Activated CD8-positive, alpha-beta T cell treated with anti-CD3 and anti-CD28 coated beads for 36 hours (primary cell): ENCODE results near the gene TNRC6B. TPM values are rescaled to one million over a fixed set of nuclear protein-coding genes. Genes with fewer than 3 reads are reported as not detected.
"Not testable (repeated sequence)": the region's sequence is repeated elsewhere in the genome, so short reads cannot be mapped to it uniquely, and the experiment has no call there.

Experiments
- ATAC-seq: fragments of 200-7000 bp; cut with Tn5 transposase; one replicate; pipeline ENCODE4 v1.10.0; 2021; ENCODE audit warnings: mild to moderate bottlenecking, moderate library complexity
- CTCF ChIA-PET: fragments of 350-600 bp; sonication (Branson Sonifier 250); formaldehyde crosslinking; loops from one replicate; lab custom pipeline; 2021; ENCODE audit warnings: antibody characterized with exemption; lab: Charles Lee
- POLR2A ChIA-PET: fragments of 350-600 bp; sonication (Branson Sonifier 250); formaldehyde crosslinking; loops from one replicate; lab custom pipeline; 2021; ENCODE audit warnings: antibody characterized with exemption; lab: Charles Lee
- DNase-seq: peaks from one replicate; pipeline ENCODE4 v3.0.0-alpha.2; 2020
- H3K27ac Mint-ChIP-seq: one replicate; pipeline ENCODE4 v1.8.0; 2021; ENCODE audit warnings: mild to moderate bottlenecking, mixed read lengths
- H3K27me3 Mint-ChIP-seq: one replicate; pipeline ENCODE4 v1.8.0; 2021; ENCODE audit warnings: mixed read lengths
- H3K36me3 Mint-ChIP-seq: one replicate; pipeline ENCODE4 v1.8.0; 2021; ENCODE audit warnings: low read depth, mixed read lengths
- H3K4me1 Mint-ChIP-seq: one replicate; pipeline ENCODE4 v1.8.0; 2021; ENCODE audit warnings: low read depth, mixed read lengths
- H3K4me3 Mint-ChIP-seq: one replicate; pipeline ENCODE4 v1.8.0; 2021; ENCODE audit warnings: mild to moderate bottlenecking, moderate library complexity, mixed read lengths
- H3K9me3 Mint-ChIP-seq: one replicate; pipeline ENCODE4 v1.8.0; 2021; ENCODE audit warnings: mixed read lengths
- intact Hi-C: fragments of 100-400 bp; cut with micrococcal nuclease; formaldehyde crosslinking; loops from one replicate; pipeline ENCODE4 v1.10.0; 2022
- total RNA-seq, 2 experiments: library from RNA; stranded (reverse); gene quantifications; one replicate each; pipeline ENCODE4 v1.2.3, GENCODE V29; 2021
- TF ChIP-seq, protein P1 (sequence below): fragments of 200-600 bp; IDR thresholded peaks from one replicate; pipeline ENCODE4 v1.8.0; 2022; ENCODE audit warnings: antibody characterized with exemption, mild to moderate bottlenecking

Gene TNRC6B
- total RNA-seq, 2 experiments from 2014 or later = 42.6 to 45.2 TPM

DNA sequence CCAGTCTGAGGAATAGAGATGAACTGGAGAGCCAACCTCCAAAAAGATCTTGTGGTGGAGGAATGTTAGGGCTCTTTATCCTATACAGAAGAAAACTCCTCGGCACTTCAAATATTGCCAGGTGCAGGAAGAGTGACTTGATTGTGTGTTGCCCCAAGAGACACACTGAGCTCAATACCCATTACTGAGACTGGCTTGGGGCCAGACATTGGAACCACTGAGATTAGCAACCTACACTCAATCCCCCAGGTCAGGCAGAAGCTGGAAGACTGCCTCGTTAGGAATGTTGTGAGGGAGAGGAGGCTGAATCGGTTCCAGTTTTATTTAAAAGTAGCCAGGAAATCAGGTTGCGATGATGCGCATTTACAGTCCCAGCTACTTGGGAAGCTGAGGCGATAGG is 190.3 kb downstream of the TNRC6B start:
- ATAC-seq (no peak), DNase-seq (no peak)
- intact Hi-C loops = no loop called here
- TF ChIP-seq, protein P1, sequence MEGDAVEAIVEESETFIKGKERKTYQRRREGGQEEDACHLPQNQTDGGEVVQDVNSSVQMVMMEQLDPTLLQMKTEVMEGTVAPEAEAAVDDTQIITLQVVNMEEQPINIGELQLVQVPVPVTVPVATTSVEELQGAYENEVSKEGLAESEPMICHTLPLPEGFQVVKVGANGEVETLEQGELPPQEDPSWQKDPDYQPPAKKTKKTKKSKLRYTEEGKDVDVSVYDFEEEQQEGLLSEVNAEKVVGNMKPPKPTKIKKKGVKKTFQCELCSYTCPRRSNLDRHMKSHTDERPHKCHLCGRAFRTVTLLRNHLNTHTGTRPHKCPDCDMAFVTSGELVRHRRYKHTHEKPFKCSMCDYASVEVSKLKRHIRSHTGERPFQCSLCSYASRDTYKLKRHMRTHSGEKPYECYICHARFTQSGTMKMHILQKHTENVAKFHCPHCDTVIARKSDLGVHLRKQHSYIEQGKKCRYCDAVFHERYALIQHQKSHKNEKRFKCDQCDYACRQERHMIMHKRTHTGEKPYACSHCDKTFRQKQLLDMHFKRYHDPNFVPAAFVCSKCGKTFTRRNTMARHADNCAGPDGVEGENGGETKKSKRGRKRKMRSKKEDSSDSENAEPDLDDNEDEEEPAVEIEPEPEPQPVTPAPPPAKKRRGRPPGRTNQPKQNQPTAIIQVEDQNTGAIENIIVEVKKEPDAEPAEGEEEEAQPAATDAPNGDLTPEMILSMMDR = no peak
- H3K4me1 Mint-ChIP-seq = peaks cover 16% of the 10 kb centered on the region
- H3K27ac Mint-ChIP-seq = no peak overlapping the region
- H3K36me3 Mint-ChIP-seq = peaks cover 53% of the 10 kb centered on the region
- ChIA-PET CTCF (interaction anchor here (0.5 to 1.2 kb wide), 3 partner anchors 20 to 127 kb away, joined by 3 to 5 read pairs (median 3); no protein-coding TSS in a partner anchor), POLR2A (interaction anchor here (0.8 to 2.5 kb wide), 4 partner anchors 12 to 97 kb away, joined by 3 to 10 read pairs (median 4); no protein-coding TSS in a partner anchor)
- H3K9me3 Mint-ChIP-seq = no peaks in the 10 kb centered on the region
- H3K27me3 Mint-ChIP-seq = no peaks in the 10 kb centered on the region
- no peak overlapping the region for H3K4me3 Mint-ChIP-seq

DNA sequence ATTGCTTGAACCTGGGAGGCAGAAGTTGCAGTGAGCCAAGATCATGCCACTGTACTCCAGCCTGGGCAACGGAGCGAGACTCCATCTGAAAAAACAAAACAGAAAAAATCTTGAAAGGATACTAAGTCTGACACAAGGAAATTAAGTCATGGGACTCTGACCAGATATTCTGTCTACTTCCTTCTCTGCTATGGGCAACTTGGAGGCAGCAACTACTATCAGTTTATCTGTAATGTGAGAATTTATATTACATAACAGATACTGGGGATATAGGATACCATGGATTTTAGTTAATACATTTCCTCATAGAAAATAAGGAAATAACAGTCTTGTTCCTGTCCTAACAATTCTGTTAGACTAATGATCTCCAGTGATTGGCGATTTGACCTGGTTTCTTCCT is 191.1 kb downstream of the TNRC6B start:
- Mint-ChIP-seq H3K27ac (peak overlapping the region; percentile 8), H3K9me3 (no peaks in the 10 kb centered on the region), H3K27me3 (no peaks in the 10 kb centered on the region), H3K36me3 (peaks cover 59% of the 10 kb centered on the region), H3K4me1 (peaks cover 20% of the 10 kb centered on the region), H3K4me3 (no peak overlapping the region)
- ChIA-PET POLR2A (interaction anchor here (0.8 to 0.9 kb wide), 2 partner anchors 9 to 96 kb away, joined by 3 read pairs; no protein-coding TSS in a partner anchor), CTCF (interaction anchor here (1.2 kb wide), 1 partner anchor 21 kb away, joined by 5 read pairs; no protein-coding TSS in a partner anchor)
- DNase-seq = no peak
- intact Hi-C loops = no loop called here
- ATAC-seq = no peak
- TF ChIP-seq, protein P1 = no peak

DNA sequence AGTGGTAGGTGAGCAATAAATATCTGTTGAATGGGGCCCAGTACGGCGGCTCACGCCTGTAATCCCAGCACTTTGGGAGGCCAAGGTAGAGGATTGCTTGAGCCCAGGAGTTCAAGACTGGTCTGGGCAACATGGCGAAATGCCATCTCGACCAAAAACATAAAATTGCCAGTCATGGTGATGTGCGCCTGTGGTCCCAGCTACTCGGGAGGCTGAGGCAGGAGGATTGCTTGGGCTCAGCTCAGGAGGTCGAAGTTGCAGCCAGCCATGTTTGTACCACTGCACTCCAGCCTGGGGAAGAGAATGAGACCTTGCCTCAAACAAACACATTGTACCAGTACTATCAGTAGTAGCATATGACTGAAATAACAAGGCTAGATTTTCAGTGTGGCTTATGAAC is 196.8 kb downstream of the TNRC6B start:
- intact Hi-C loops = no loop called here
- Mint-ChIP-seq H3K27me3 (no peaks in the 10 kb centered on the region), H3K27ac (no peak overlapping the region), H3K4me1 (peaks cover 33% of the 10 kb centered on the region), H3K36me3 (peaks cover 20% of the 10 kb centered on the region), H3K4me3 (no peak overlapping the region), H3K9me3 (no peaks in the 10 kb centered on the region)
- ChIA-PET CTCF (interaction anchor here (0.9 to 1.4 kb wide), 4 partner anchors 10 to 272 kb away, joined by 3 to 5 read pairs (median 4); no protein-coding TSS in a partner anchor), POLR2A (interaction anchor here (1.3 kb wide), 1 partner anchor 33 kb away, joined by 3 read pairs; no protein-coding TSS in a partner anchor)
- ATAC-seq (no peak), DNase-seq (no peak)
- TF ChIP-seq, protein P1 = no peak

DNA sequence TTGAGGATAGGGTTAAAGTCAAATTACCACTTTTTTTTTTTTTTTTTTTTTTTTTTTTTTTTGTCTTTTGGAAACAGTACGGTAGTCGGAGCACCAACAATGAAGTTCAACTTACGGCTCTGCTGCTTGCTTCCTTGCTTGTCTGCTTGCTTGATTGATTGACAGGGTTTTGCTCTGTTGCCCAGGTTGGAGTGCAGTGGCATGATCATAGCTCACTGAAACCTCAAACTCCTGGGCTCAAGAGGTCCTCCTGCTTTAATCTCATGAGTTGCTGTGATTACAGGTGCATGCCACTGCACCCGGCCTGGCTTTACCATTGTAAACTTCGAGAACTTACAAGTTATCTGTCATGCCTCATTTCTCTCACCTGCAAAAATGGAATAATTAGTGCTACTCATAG is 198.4 kb downstream of the TNRC6B start:
- no peak for ATAC-seq
- intact Hi-C loops = no loop called here
- Mint-ChIP-seq H3K4me1 (peaks cover 31% of the 10 kb centered on the region), H3K4me3 (no peak overlapping the region), H3K27ac (no peak overlapping the region), H3K9me3 (no peaks in the 10 kb centered on the region), H3K27me3 (no peaks in the 10 kb centered on the region), H3K36me3 (peaks cover 18% of the 10 kb centered on the region)
- no peak for DNase-seq
- POLR2A ChIA-PET = no interaction called here
- CTCF ChIA-PET = no interaction called here
- TF ChIP-seq, protein P1 = no peak

DNA sequence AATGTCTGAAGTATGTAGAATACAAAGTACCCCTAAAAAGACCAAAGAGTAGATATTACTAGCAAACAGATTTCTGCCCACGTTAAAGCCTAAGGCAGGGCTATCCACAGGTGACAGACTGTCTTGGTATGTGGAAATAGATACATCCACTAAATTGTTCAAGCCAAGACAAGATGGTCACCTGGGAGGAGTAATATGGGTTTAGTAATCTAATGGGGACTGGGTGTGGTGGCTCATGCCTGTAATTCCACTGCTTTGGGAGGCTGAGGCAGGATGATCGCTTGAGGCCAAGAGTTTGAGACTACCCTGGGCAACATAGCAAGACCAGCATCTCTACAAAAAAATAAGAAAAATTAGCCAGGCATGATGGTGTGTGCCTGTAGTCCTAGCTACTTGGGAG is 200.2 kb downstream of the TNRC6B start:
- intact Hi-C loops = no loop called here
- DNase-seq (no peak), ATAC-seq (no peak)
- Mint-ChIP-seq H3K9me3 (no peaks in the 10 kb centered on the region), H3K36me3 (peaks cover 11% of the 10 kb centered on the region), H3K4me1 (peaks cover 32% of the 10 kb centered on the region), H3K27me3 (no peaks in the 10 kb centered on the region), H3K27ac (no peak overlapping the region), H3K4me3 (no peak overlapping the region)
- ChIA-PET POLR2A (interaction anchor here (0.9 to 1.3 kb wide), 4 partner anchors 8 to 334 kb away, joined by 3 read pairs; no protein-coding TSS in a partner anchor), CTCF (interaction anchor here (1.6 to 1.9 kb wide), 2 partner anchors 22 to 109 kb away, joined by 5 to 6 read pairs; no protein-coding TSS in a partner anchor)
- TF ChIP-seq, protein P1 = no peak

DNA sequence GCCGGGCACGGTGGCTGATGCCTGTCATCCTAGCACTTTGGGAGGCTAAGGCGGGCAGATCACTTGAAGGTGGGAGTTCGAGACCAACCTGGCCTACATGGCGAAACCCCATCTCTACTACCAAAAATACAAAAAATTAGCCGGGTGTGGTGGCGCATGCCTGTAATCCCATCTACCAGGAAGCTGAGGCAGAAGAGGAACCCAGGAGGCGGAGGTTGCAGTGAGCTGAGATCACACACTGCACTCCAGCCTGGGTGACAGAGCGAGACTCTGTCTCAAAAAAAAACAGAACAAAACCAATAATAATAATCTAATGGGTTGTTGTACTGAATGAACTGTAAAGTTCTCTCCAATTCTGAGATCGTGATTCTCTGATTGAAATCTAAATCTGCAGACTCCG is 200.7 kb downstream of the TNRC6B start:
- POLR2A ChIA-PET = interaction anchor here (0.7 to 1.3 kb wide), 5 partner anchors 14 to 335 kb away, joined by 3 read pairs; no protein-coding TSS in a partner anchor
- H3K36me3 Mint-ChIP-seq = not testable (repeated sequence)

More for the DNA sequence above, 200.7 kb downstream of the TNRC6B start:
- peaks cover 31% of the 10 kb centered on the region for H3K4me1 Mint-ChIP-seq
- intact Hi-C loops, ATAC-seq, H3K27me3 Mint-ChIP-seq, H3K4me3 Mint-ChIP-seq, H3K9me3 Mint-ChIP-seq, H3K27ac Mint-ChIP-seq, DNase-seq: not testable (repeated sequence)
- CTCF ChIA-PET = interaction anchor here (1.9 kb wide), 1 partner anchor 109 kb away, joined by 5 read pairs; no protein-coding TSS in a partner anchor
